DMS114 treated with DMSO at 0.1 percent for 48 hours (cell line): ENCODE results near the gene FCF1.

Experiments used
- DNase-seq: peaks from one replicate; lab custom pipeline; 2025; ENCODE audit not compliant: unreplicated experiment; lab: John Stamatoyannopoulos, UW

Gene FCF1

GRCh38 chr14:74712499-74713394 is at the start of gene FCF1, which contains the start of gene AREL1:
Gene FCF1 (plus strand): TSS chr14:74713144. CDS start chr14:74713198, 54 bp downstream.
Gene AREL1 (minus strand): TSS chr14:74713080. CDS start chr14:74685615, 27,465 bp downstream.
- no peak for DNase-seq

GRCh38 chr14:74663884-74664283 is 49.1 kb upstream of the FCF1 start:
- no peak for DNase-seq

GRCh38 chr14:74664717-74665116 is 48.2 kb upstream of the FCF1 start:
- no peak for DNase-seq

- no peak for DNase-seq
Observed at GRCh38 chr14:74667758-74668157, 45.2 kb upstream of the FCF1 start.

GRCh38 chr14:74669256-74669655 is 43.7 kb upstream of the FCF1 start:
- no peak for DNase-seq

GRCh38 chr14:74669846-74670245 is 43.1 kb upstream of the FCF1 start:
- no peak for DNase-seq

- DNase-seq = no peak
Observed at GRCh38 chr14:74670726-74671411, 42.1 kb upstream of the FCF1 start.

GRCh38 chr14:74671789-74672188 is 41.2 kb upstream of the FCF1 start:
- no peak for DNase-seq

- no peak for DNase-seq
Observed at GRCh38 chr14:74673768-74674167, 39.2 kb upstream of the FCF1 start.

GRCh38 chr14:74675219-74675618 is 37.7 kb upstream of the FCF1 start:
- DNase-seq = no peak

- DNase-seq = no peak
Observed at GRCh38 chr14:74682169-74682952, 30.6 kb upstream of the FCF1 start.

GRCh38 chr14:74683406-74683805 is 29.5 kb upstream of the FCF1 start:
- no peak for DNase-seq

- no peak for DNase-seq
Observed at GRCh38 chr14:74684434-74684833, 28.5 kb upstream of the FCF1 start.

- no peak for DNase-seq
Observed at GRCh38 chr14:74685056-74685455, 27.9 kb upstream of the FCF1 start.

GRCh38 chr14:74685921-74686678 is 26.8 kb upstream of the FCF1 start:
- no peak for DNase-seq

- DNase-seq = no peak
Observed at GRCh38 chr14:74691456-74691855, 21.5 kb upstream of the FCF1 start.

GRCh38 chr14:74693191-74693590 is 19.8 kb upstream of the FCF1 start:
- DNase-seq = no peak

GRCh38 chr14:74695406-74695805 is 17.5 kb upstream of the FCF1 start:
- no peak for DNase-seq

- no peak for DNase-seq
Observed at GRCh38 chr14:74697011-74697410, 15.9 kb upstream of the FCF1 start.

GRCh38 chr14:74697543-74697942 is 15.4 kb upstream of the FCF1 start:
- no peak for DNase-seq

- DNase-seq = no peak
Observed at GRCh38 chr14:74697976-74698375, 15.0 kb upstream of the FCF1 start.
